Measurements from ENCODE around the gene KDM3B.
"Not testable (repeated sequence)": the region's sequence is repeated elsewhere in the genome, so short reads cannot be mapped to it uniquely, and the experiment has no call there.

KDM3B gene

GRCh38 chr5:138465261-138466124 is 113.0 kb downstream of the KDM3B start, which contains the start of gene EGR1:
TSS of gene EGR1 (plus strand) at chr5:138465479. CDS start at chr5:138465762, 283 bp downstream.
- DNase-seq: peak; percentile 89 to 100 (median 98)

- DNase-seq: peak in 4 of 58 donors; percentile 30 to 78 (median 46)
Measured at GRCh38 chr5:138466125-138466899, 113.8 kb downstream of the KDM3B start.

GRCh38 chr5:138466900-138467710 is 114.6 kb downstream of the KDM3B start:
- no peak for DNase-seq

GRCh38 chr5:138467711-138468132 is 115.2 kb downstream of the KDM3B start:
- no peak for DNase-seq

GRCh38 chr5:138468133-138468965 is 115.9 kb downstream of the KDM3B start:
- DNase-seq: no peak

- DNase-seq: no peak
Measured at GRCh38 chr5:138468966-138469539, 116.6 kb downstream of the KDM3B start.

- no peak for DNase-seq
Measured at GRCh38 chr5:138469540-138470321, 117.2 kb downstream of the KDM3B start.

GRCh38 chr5:138470322-138471051 is 118.0 kb downstream of the KDM3B start:
- no peak for DNase-seq

GRCh38 chr5:138471052-138471361 is 118.5 kb downstream of the KDM3B start:
- DNase-seq: no peak

- DNase-seq: no peak
Measured at GRCh38 chr5:138472353-138472752, 119.9 kb downstream of the KDM3B start.

GRCh38 chr5:138473151-138473550 is 120.7 kb downstream of the KDM3B start:
- DNase-seq: not testable (repeated sequence)

GRCh38 chr5:138476918-138477317 is 124.4 kb downstream of the KDM3B start:
- no peak for DNase-seq

- no peak for DNase-seq
Measured at GRCh38 chr5:138482638-138483037, 130.2 kb downstream of the KDM3B start.
